HG03039 (cell line): ENCODE measurements around the gene MYBPC1.

Experiments
- ATAC-seq: cut with Tn5 transposase; IDR thresholded peaks from one replicate; pipeline ENCODE4 v1.9.1; 2021; ENCODE audit warnings: mild to moderate bottlenecking, moderate library complexity; ENCODE audit not compliant: unreplicated experiment

The MYBPC1 gene

DNA sequence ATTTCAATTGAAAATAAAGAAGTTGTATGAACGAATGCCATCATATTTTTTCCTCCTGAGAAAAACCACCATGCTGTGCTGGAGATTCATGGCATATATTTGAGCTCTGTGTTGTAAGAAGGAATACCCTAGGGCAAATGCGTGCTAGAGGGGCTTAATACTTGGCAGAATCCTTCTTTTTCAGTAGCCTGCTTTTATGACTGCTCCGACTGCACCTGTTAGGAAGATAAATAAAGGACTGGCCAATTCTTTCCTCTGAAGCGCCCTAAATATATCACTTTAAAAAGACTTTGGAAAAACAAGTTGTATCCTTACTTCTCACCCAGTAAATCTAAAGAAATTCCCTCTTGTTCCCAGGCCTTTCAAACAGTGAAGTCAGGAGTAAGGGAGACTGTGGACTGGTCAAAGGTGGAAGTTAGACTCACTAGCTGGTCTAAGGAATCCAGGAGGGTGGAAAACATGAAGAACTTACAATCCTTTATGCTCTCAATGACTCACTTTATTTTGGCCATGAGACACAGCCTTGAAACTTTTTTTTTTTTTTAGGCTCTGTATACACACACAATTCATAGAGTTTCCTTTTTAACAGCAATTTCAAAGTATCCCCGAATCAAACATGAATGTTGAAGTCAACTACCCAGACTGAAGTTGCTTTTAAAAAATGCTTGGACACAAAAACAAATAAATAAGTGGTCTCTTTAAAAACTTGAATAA, 5.2 kb downstream of the MYBPC1 start:
- no peak for ATAC-seq

DNA sequence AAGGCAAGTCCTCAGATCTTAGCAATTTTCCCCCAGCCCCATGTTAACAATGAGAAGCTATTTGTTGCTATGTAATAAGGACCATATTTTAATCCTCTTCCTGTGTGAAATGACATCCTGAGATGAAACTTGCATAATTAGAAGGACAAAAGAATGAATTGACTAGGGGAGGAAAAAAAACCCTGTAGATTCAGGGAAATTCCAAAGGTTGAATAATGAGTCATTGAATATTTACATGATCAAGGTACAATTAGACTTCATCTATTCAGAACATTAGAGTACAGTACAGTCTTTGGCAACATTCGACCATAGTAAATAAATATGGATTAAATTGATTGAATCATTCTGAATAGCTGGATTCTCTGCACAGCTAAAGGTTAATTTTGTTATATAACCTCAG, 9.4 kb downstream of the MYBPC1 start:
- no peak for ATAC-seq

DNA sequence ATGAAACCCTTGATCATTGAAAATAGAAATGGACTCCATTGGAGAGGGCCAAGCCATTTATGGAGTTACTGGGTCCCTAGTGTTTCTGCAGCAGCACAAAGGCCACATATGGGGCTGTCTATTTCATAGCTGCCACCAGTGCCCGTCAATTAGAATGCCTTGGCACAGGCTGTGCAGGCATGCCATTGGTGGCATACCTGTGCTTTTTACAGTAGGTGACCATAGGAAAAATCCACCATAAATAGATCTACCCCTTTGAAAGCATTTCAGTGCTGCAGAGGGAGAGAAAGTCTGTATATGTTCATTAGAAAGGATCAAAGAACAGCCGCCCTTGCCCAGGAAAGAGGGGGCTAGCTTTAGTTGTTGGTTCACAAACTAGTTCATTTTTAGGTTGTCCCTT, 13.1 kb downstream of the MYBPC1 start:
- no peak for ATAC-seq

DNA sequence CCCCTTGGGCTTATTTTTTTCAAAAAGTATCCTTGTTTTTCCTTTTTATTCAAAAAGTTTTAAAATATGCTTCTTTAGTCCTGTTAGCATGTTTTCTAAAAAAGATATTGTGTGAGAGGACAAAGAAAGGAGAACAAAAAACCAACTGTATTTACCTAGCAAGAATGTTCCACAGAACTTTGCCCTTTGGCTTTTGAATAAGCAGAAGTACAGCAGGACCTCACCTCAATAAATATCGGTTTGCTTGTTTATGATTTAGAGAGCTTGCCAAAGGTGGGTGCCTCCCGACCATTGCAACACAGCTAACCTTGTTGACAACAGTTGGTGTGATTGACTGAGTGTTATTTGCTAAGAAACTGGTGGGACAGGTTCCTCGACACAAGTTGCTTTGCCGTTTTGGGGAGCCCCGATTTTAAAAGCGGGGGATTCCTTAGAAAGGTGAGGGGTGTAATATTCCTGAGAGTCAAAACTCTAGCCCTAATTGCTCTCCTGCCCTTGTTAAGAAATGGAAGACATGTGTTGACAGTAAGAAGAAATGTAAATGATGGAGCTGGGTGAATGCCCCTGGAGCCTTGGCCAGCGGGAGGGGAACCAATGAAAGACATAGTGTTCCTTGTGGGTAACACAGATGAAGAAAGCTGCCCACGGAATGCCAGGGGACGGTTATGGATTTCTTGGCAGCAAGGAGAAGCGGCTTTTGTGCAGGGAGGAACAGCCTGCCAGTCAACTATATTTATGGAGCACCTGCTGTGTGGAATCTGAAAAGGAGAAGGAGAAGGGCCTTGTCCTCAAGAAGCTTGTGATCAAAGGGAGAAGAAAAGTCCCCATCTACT, 13.7 kb downstream of the MYBPC1 start:
- no peak for ATAC-seq

DNA sequence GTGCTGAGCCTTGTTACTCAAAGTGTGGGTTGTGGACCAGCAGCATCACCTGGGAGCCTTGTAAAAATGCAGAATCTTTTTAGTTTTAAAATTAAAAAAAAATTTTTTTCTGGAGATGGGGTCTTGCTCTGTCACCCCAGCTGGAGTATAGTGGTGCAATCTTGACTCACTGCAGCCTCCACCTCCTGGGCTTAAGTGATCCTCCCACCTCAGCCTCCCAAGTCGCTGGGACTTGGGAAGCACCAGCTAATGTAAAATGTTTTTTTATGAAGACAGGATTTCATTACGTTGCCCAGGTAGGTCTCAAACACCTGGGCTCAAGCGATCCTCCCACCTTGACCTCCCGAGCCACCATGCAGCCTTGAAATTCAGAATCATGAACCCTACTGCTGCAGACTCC, 14.4 kb downstream of the MYBPC1 start:
- ATAC-seq: no peak

DNA sequence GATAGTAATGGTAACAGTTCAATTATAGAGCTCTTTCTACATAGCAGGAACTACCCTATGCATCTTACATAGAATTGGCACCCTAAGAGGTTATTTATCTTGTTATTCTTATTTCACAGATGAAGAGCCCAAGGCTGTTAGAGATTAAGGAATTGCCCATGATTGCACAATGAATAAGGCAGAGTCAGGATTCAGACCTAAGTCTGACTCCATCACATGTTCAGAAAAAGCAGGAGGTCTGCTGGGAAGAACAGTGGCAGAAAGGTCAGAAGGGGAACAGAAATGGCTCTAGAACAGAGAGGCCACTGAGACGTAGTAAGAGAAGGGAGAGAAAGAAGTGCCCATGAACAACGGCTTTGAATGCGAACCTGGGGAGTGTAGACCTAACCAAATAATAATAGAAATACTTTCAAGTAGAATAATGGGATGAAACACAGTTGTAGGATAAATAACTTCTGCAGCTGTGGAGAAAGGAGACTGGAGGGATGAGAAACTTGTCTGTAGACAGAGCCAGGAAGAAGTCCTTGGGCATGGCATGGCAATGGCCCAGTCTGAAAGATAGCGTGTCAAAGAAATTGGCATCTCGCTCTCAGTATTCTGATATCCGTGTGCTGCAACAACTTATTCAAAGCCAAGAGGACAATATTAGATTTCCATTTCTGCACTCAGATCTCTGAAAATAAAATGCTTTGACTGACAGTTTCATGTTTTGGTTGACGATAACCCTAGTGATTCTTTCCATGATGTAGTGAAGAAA, 17.6 kb downstream of the MYBPC1 start:
- no peak for ATAC-seq

DNA sequence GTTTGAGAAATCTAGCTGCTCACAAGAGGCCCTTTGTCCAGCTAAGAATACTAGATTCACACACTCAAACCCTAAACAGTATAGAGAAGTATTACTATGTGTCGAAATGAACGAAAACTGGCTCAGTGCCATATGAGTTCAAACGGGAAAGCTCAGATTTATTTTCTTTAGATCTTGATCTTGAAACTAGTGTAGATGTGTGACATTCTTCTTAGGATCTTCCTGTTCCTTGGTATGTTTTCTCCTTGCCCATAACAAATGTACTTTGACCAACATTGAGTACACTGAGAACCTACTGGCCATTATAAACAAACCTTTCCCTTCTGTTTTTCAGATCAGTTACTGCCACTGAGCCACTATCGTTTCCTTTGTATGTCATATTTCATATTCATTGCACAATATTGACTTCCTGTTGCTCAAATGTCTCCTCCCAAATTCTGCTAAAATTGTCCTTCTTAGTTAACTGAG, 21.3 kb downstream of the MYBPC1 start:
- ATAC-seq: no peak

DNA sequence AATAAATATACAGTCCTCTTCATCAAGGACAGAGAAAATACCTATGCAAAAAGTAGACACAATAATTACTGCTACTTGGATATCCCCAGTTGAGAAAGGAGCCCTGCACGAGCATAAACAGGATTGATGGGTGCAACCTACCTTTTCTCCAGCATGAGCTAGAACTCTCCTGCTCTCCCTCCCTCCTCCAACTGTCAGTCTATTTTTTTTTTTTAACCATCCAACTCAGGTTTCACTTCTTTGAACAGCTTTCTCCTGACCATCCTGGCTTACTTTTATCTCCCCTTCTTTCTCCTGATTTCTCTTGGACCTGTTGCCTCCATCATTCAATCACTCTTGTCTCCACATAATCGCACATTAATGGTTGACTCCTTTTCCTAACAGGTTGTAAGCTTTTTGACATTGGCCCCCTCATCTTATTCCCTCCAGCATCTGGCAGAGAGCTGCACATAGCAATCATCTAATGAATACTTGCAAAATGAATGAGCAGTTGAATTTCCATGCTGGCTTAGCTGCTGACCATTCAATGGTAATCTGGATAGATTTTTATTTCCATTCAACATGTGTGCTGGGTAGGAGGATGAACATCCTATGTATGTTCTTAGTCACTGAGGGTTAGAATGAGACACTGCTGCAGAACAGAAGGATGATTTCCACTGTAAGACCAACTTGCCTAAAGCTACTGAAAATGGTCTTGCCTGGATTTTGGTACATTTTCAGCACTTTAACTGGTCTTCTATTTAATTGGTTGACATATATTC, 24.4 kb downstream of the MYBPC1 start:
- no peak for ATAC-seq

DNA sequence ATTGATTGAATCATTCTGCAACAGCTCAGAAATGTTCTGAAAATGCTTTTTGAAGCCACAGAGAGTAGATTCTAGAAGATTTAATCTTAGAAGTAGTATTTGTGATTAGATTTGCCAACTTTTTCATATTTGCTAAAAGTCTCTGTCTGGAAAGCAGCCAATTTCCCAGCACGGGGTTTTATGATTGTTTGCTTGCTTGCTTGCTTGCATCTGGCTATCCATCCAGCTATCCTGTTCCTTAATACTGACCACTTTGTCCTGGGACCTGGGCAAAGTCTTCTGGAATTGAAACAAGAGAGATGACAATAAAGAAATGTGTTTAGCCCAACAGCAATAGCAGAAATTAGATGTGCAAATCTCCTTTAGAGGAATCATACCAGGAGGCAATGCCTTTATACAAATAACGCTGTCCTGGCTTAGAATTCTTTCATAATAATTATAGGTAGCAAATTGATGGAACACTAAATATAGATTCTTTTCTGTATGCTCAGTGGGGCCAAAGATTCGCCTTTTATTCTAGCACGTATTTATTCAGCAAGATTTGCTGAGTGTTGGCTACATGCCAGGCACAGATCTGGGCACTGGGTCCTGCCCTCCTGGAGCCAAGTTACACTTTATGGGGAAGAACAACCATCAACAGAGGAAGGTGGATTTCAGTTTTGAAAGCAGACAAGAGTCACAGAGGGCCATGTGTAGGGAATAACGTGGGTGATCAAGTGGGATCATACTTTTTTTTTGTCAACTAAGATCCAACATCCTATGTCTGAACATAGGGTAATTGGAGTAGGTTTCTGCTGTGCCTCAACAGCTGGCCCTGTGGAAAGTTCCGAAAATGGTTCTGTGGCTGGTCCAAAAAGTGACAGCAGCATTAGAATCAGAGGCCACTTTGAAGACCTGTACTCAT, 25.3 kb downstream of the MYBPC1 start:
- no peak for ATAC-seq

DNA sequence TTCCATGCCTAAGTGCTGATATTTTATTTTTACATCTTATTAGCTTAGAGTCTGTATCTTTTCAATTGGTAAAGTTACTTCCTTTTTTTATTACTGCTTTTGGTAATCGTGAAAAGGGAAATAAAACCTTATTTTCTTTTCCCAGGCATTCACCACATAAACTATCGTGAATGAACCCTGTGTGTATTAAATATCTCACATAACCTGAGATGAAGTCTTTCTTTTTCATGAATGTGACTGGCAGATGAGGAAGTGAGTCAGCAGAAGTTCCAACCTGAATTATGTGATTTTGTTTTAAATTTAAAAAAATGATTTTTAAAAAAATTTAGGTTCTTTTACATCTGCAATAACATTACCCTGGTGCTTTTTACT, 26.0 kb downstream of the MYBPC1 start:
- no peak for ATAC-seq

DNA sequence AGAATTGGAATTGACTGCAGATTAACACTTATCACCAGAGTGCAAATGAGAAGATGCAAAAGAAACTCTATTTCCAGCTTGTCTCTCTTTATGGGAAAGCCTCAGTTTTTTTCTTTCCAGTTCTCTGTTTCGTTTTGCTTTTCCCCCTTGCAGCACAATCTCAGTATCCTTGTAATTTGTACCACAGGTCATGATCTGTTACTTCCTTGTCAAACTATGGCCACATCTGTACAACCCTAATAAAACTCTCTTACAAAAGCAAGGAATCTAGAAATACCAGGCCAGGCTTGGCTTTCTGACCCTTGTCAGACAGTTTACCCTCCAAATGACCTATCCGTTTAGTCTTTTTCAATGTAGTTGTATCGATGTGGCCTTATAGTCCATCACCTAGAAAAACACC, 33.9 kb downstream of the MYBPC1 start:
- ATAC-seq: no peak

DNA sequence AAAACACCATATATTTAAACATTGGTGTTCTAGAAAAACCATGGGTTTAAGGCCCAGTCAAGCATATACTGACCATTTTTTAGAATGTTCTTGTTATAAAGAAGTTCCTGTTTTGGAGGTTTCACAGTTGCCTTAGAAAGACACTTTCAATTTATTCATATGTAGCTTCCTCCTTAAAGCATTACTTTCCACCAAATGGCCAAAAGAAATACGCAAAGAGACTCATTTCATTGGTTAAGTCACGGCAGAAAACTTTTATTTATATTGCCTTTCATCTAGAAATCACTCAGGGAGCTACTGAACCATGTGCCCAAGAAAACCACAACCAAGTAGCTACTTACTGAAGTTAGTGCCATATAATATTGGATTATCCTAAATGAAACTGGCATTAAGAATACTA, 40.0 kb downstream of the MYBPC1 start:
- ATAC-seq: peak; percentile 95

DNA sequence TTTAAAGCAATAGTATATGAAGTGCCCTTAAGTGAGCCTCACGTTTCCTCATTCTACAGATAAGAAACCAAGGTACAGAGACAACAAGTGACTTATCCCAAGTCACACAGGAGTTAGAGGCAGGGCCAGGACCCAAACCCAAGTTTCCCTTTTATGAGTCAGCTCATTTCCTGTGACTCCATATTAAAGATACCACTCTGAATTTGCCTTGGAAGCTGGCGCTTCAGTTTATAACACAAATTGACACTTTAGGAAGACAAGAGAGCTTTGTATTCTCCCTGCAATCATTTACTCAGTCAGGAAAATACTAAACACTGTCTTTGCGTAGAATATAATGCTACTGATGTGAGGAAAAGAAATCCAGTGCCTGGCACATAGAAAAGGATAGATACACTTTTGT, 43.2 kb downstream of the MYBPC1 start:
- ATAC-seq: no peak

DNA sequence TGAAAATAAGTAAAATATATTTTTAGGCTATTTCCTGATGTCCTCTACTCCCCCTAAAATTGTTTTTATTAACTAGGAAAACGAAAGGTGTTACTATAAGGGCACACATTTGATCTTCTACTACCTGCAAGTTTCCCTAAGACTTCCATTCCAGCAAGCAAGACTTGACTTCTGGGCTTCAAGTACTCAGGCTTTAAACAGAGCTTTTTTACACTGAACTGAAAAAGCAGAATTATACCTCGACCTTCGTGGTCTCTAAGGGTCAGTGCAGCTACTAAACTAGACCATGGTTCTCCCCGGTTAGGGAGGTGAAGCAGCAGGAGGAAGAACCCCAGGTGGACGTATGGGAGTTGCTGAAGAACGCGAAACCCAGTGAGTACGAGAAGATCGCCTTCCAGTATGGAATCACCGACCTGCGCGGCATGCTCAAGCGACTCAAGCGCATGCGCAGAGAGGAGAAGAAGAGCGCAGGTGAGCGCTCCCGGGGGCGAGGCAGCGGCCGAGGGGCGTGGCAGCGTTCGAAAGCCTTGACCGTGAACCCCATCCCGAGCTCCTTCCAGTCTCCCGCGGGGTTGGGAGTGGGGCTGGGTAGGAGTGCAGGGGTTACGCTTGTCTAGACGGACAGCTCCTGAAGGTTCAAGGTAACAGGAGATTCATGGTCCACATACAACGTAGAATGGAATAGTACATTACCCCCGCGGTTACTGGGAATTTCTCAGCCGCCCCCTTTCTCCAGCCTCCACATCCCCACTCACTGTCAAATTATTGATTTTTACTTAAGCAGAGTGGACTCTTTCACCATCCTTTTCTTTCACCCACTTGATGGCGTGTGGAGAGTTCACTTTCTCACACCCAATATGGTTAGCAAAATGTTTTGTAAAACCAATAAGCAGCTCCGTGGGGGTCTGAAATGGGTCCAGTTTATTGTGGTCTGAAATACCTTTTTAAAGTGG, 47.6 kb downstream of the MYBPC1 start:
- ATAC-seq: no peak

DNA sequence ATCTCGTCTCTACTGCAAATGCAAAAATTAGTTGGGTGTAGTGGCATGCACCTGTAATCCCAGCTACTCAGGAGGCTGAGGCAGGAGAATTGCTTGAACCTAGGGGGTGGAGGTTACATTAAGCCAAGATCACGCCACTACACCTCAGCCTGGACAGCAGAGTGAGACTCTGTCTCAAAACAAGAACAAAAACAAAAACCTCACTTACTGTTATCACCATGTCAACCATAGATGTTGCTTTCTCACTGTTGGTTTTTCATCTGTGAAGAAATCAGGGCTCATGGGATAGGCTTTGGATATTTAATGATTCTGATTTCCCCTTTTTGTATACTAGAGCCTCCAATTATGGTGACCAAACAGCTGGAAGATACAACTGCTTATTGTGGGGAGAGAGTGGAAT, 52.9 kb downstream of the MYBPC1 start:
- no peak for ATAC-seq

DNA sequence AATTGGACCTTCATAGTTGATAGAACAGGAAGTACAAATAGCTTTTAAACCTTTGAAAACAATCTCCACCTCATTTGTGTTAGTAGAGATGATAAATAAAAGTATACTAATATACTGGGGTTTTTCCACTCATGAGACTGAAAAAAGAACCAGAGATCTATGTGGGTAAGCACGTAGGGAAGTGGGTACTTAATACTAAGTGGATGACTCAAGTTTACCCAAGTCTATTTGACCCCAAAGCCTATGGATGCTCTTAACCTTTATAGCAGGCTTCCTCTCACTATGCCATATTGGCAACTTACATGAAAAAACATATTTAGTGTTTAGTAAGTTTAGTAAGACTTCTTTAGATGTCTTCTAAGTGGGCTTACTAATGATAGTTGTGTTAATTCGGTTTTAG, 53.4 kb downstream of the MYBPC1 start:
- no peak for ATAC-seq

DNA sequence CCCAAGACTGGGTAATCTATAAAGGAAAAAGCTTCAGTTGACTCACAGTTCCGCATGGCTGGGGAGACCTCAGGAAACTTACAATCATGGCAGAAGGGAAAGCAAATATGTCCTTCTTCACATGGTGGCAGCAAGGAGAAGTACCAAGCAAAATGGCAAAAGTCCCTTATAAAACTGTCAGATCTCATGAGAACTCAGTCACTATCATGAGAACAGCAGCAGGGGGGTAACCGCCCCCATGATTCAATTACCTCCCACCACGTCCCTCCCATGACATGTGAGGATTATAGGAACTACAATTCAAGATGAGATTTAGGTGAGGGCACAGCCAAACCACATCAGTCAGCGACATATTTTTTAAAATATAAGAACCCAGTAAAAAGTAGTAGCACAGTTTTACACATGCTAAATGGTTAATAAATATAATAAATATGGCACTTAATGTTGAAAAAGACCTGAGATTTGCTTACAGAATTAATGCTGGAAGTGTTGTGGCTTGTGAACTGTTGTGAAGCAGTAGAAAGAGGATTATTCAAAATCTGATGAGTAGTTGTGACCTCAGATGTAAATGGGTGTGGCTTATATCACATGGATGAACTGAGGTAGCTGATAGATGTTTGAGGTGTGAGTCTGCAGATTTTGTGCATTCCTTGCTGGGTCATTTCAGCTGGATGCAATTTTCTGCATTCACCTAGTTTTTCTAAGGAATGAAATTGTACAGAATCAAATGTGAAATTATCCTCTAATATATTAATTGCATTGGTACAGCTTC, 55.8 kb downstream of the MYBPC1 start:
- no peak for ATAC-seq

DNA sequence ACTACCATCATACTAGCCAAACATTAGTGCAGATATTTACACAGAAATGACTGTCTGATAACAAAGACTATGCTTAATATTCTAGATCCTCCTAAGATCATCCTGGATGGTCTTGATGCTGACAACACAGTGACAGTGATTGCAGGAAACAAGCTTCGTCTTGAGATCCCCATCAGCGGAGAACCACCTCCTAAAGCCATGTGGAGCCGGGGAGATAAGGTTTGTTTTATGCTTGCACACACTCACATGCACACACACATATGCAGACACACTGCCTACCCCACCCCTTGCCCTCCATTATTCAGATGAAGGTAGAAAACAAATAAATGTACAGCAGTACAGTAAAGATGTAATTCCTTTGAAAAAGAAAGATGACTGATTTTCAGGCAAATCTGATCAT, 58.3 kb downstream of the MYBPC1 start:
- no peak for ATAC-seq
